Measurements from ENCODE around the gene CHSY3.

DNA sequence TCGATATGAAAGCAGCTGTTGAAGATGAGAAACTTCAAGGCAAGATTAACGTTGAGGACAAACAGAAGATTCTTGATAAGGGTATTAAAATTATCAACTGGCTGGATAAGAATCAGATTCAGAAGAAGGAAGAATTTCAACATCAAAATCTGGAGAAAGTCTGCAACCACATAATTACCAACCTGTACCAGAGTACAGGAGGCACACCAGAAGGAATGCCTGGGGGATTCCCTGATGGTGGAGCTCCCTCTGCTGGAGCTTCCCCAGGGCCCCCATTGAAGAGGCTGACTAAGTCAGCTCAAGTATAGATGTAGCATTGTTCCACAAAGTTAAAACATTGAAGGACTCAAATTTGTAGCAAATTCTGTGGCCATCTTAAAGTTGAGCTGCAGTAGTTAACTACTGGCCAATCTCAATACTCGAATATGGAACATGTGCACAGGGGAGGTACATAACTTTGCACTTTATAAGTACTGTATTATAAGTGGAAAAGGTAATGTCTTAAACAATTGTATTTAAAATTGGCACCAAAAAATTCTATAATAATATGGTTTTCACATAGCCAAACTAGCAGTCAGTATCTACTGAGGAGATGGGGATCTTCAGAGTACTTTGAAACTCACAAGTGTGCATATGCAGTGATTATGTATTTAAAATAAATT is 237.5 kb downstream of the CHSY3 start:
- TF ChIP-seq CTCF (IDR thresholded peaks at IDR 0.05) (no peak), POLR2A (IDR thresholded peaks at IDR 0.05) (no peak)
